Osteocyte (in vitro differentiated cells): ENCODE measurements around the gene FZD1. TPM values are rescaled to one million over a fixed set of nuclear protein-coding genes. Genes with fewer than 3 reads are reported as not detected.

ENCODE experiments used
- DNase-seq: peaks from one replicate; pipeline ENCODE4 v3.0.0; 2021; ENCODE audit warnings: mixed read lengths; ENCODE audit not compliant: unreplicated experiment; ENCODE audit errors: extremely low spot score
- H3K27ac Mint-ChIP-seq: one replicate; pipeline ENCODE4 v1.8.0; 2021; ENCODE audit warnings: mild to moderate bottlenecking, mixed read lengths; ENCODE audit not compliant: unreplicated experiment
- H3K27me3 Mint-ChIP-seq: one replicate; pipeline ENCODE4 v1.8.0; 2021; ENCODE audit warnings: mixed read lengths; ENCODE audit not compliant: unreplicated experiment
- H3K36me3 Mint-ChIP-seq: one replicate; pipeline ENCODE4 v1.8.0; 2021; ENCODE audit warnings: mixed read lengths; ENCODE audit not compliant: unreplicated experiment
- H3K4me1 Mint-ChIP-seq: one replicate; pipeline ENCODE4 v1.8.0; 2021; ENCODE audit warnings: mixed read lengths; ENCODE audit not compliant: unreplicated experiment
- H3K4me3 Mint-ChIP-seq: one replicate; pipeline ENCODE4 v1.8.0; 2021; ENCODE audit warnings: mild to moderate bottlenecking, moderate library complexity, mixed read lengths; ENCODE audit not compliant: unreplicated experiment
- H3K9me3 Mint-ChIP-seq: one replicate; pipeline ENCODE4 v1.8.0; 2021; ENCODE audit warnings: mixed read lengths; ENCODE audit not compliant: unreplicated experiment
- total RNA-seq: library from RNA; stranded (reverse); gene quantifications from 2 replicates; pipeline ENCODE4 v1.2.1, GENCODE V29; 2021
- TF ChIP-seq, protein P1 (sequence below): fragments of 200-600 bp; sonication (generic); IDR thresholded peaks from 2 replicates; pipeline ENCODE4 v1.5.0; 2021; ENCODE audit warnings: antibody characterized with exemption, mild to moderate bottlenecking, moderate library complexity

The FZD1 gene
- total RNA-seq, 1 donor from 2014 or later: 19.4 TPM

GRCh38 chr7:91291302-91291701, 27.1 kb downstream of the FZD1 start:
- Mint-ChIP-seq H3K4me1 (no peaks in the 10 kb centered on the region), H3K27me3 (no peaks in the 10 kb centered on the region), H3K9me3 (no peaks in the 10 kb centered on the region), H3K36me3 (no peaks in the 10 kb centered on the region), H3K27ac (no peak overlapping the region), H3K4me3 (no peak overlapping the region)
- DNase-seq: no peak
- TF ChIP-seq, protein P1, sequence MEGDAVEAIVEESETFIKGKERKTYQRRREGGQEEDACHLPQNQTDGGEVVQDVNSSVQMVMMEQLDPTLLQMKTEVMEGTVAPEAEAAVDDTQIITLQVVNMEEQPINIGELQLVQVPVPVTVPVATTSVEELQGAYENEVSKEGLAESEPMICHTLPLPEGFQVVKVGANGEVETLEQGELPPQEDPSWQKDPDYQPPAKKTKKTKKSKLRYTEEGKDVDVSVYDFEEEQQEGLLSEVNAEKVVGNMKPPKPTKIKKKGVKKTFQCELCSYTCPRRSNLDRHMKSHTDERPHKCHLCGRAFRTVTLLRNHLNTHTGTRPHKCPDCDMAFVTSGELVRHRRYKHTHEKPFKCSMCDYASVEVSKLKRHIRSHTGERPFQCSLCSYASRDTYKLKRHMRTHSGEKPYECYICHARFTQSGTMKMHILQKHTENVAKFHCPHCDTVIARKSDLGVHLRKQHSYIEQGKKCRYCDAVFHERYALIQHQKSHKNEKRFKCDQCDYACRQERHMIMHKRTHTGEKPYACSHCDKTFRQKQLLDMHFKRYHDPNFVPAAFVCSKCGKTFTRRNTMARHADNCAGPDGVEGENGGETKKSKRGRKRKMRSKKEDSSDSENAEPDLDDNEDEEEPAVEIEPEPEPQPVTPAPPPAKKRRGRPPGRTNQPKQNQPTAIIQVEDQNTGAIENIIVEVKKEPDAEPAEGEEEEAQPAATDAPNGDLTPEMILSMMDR: no peak

DNA sequence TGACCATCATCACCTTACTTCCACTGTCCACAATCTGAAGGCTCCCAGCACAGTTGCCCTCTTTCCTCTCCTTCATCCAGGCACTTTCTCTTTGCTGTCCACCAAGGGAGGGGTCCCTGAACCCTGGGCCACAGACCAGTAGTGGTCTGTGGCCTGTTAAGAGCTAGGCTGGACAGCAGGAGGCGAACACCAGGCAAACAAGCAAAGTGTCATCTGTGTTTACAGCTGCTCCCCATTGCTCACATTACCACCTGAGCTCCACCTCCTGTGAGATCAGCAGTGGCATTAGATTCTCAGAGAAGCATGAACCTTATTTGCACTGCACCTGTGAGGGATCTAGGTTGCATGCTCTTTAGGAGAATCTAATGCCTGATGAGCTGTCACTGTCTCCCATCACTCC, 27.7 kb downstream of the FZD1 start:
- DNase-seq: no peak
- Mint-ChIP-seq H3K4me3 (no peak overlapping the region), H3K27ac (no peak overlapping the region), H3K27me3 (no peaks in the 10 kb centered on the region), H3K4me1 (no peaks in the 10 kb centered on the region), H3K9me3 (no peaks in the 10 kb centered on the region), H3K36me3 (no peaks in the 10 kb centered on the region)
- TF ChIP-seq, protein P1: no peak

- Mint-ChIP-seq H3K4me1 (peaks cover under 1% of the 10 kb centered on the region), H3K27ac (no peak overlapping the region), H3K36me3 (no peaks in the 10 kb centered on the region), H3K27me3 (no peaks in the 10 kb centered on the region), H3K4me3 (no peak overlapping the region), H3K9me3 (no peaks in the 10 kb centered on the region)
- no peak for DNase-seq
- TF ChIP-seq, protein P1: no peak
These were observed 28.3 kb downstream of the FZD1 start for GRCh38 chr7:91292506-91292905.

- Mint-ChIP-seq H3K36me3 (no peaks in the 10 kb centered on the region), H3K27ac (no peak overlapping the region), H3K4me1 (peaks cover 2% of the 10 kb centered on the region), H3K9me3 (no peaks in the 10 kb centered on the region), H3K4me3 (no peak overlapping the region), H3K27me3 (no peaks in the 10 kb centered on the region)
- TF ChIP-seq, protein P1: no peak
- no peak for DNase-seq
These were observed 28.9 kb downstream of the FZD1 start for GRCh38 chr7:91293136-91293535.

DNA sequence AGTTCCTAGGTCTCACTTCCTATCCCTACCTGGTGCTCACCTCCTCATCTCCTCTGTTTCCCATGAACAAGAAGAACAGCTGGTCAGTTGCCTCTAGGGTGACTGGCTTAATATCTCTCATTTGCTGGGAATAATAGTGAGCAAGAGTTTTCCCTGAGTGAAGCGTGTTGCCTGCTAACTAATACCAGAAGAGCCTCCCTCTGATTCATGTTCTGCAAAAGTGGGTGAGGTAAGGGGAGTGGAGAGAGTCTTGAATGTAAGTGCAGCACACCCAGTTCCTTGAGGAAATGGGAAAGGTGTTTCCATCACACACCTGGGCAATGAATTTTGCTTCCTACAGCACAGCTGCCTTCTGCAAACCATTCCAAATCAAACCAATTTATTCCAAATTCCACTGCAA, 29.6 kb downstream of the FZD1 start:
- no peak for DNase-seq
- TF ChIP-seq, protein P1: no peak
- H3K27ac Mint-ChIP-seq: no peak overlapping the region
- H3K36me3 Mint-ChIP-seq: no peaks in the 10 kb centered on the region
- peaks cover 2% of the 10 kb centered on the region for H3K4me1 Mint-ChIP-seq
- no peaks in the 10 kb centered on the region for H3K27me3 Mint-ChIP-seq
- no peaks in the 10 kb centered on the region for H3K9me3 Mint-ChIP-seq
- H3K4me3 Mint-ChIP-seq: no peak overlapping the region
